HL-60 (cell line): Measurements from ENCODE around the gene GLT8D1.

ENCODE experiments used
- DNase-seq, 2 experiments: peaks; one replicate each; pipeline ENCODE4 v3.0.0-alpha.2; 2010 to 2020; ENCODE audit warnings: low read depth in 1 of 2, low spot score in 1 of 2
- H3K27ac ChIP-seq: fragments of 250-450 bp; sonication (Bioruptor Pico); replicated peaks from 2 replicates; pipeline ENCODE4 v1.5.1; 2020; ENCODE audit warnings: mild to moderate bottlenecking, moderate library complexity
- H3K27me3 ChIP-seq: fragments of 250-450 bp; sonication (Bioruptor Pico); 2 replicates; pipeline ENCODE4 v1.5.1; 2021; ENCODE audit warnings: mild to moderate bottlenecking, moderate library complexity; ENCODE audit not compliant: insufficient read depth, poor library complexity, severe bottlenecking
- H3K4me3 ChIP-seq: replicated peaks from 2 replicates; pipeline ENCODE4 v1.5.1; 2011; ENCODE audit warnings: mild to moderate bottlenecking, control low read depth, low read length; ENCODE audit not compliant: insufficient read depth
- CTCF ChIP-seq: IDR thresholded peaks from one replicate; pipeline ENCODE4 v1.5.1; 2011; ENCODE audit warnings: low read length, control low read depth, inconsistent platforms; ENCODE audit not compliant: insufficient read depth
- GABPA ChIP-seq: IDR thresholded peaks from 2 replicates; pipeline ENCODE4 v1.6.1; 2012; ENCODE audit warnings: low read depth
- POLR2AphosphoS5 ChIP-seq: IDR thresholded peaks from 2 replicates; pipeline ENCODE4 v1.6.1; 2012; ENCODE audit warnings: low read depth
- REST ChIP-seq: IDR thresholded peaks from 2 replicates; pipeline ENCODE4 v1.6.1; 2012; ENCODE audit warnings: low read depth; ENCODE audit not compliant: insufficient replicate concordance
- SPI1 ChIP-seq: IDR thresholded peaks from 2 replicates; pipeline ENCODE4 v1.6.1; 2012; ENCODE audit warnings: low read depth, mild to moderate bottlenecking, borderline replicate concordance

The GLT8D1 gene

GRCh38 chr3:52693071-52693470, 12.5 kb downstream of the GLT8D1 start:
- DNase-seq: no peak
- TF ChIP-seq CTCF (no peak), GABPA (no peak), SPI1 (no peak), POLR2AphosphoS5 (no peak), REST (no peak)
- Histone ChIP-seq H3K27ac (no peak overlapping the region), H3K27me3 (no peaks in the 10 kb centered on the region), H3K4me3 (no peak overlapping the region)

GRCh38 chr3:52690560-52690959, 15.0 kb downstream of the GLT8D1 start:
- no peak for TF ChIP-seq REST
- Histone ChIP-seq H3K27me3 (no peaks in the 10 kb centered on the region), H3K27ac (no peak overlapping the region), H3K4me3 (no peak overlapping the region)
- no peak for DNase-seq

- DNase-seq: no peak
- TF ChIP-seq SPI1 (no peak), GABPA (no peak), POLR2AphosphoS5 (no peak), CTCF (no peak), REST (no peak)
- H3K27me3 ChIP-seq: no peaks in the 10 kb centered on the region
- no peak overlapping the region for H3K4me3 ChIP-seq
- H3K27ac ChIP-seq: no peak overlapping the region
Measured at GRCh38 chr3:52689151-52689550, 16.4 kb downstream of the GLT8D1 start.

- no peaks in the 10 kb centered on the region for H3K27me3 ChIP-seq
- TF ChIP-seq POLR2AphosphoS5 (no peak), SPI1 (no peak), REST (no peak), GABPA (no peak), CTCF (no peak)
- no peak overlapping the region for H3K4me3 ChIP-seq
- DNase-seq: no peak
- no peak overlapping the region for H3K27ac ChIP-seq
Measured at GRCh38 chr3:52688266-52688665, 17.3 kb downstream of the GLT8D1 start.
